Panc1 (cell line): ENCODE data around the gene SULT1E1.

Source experiments
- POLR2AphosphoS5 ChIP-seq: IDR thresholded peaks from 2 replicates; pipeline ENCODE4 v1.6.1; 2012; ENCODE audit warnings: mild to moderate bottlenecking, low read depth, low read length, moderate library complexity
- SIN3A ChIP-seq: IDR thresholded peaks from 2 replicates; pipeline ENCODE4 v1.6.1; 2012; ENCODE audit warnings: low read depth, mild to moderate bottlenecking, low read length, moderate library complexity, borderline replicate concordance; ENCODE audit not compliant: insufficient read depth
- TCF7L2 ChIP-seq: IDR thresholded peaks from 2 replicates; pipeline ENCODE4 v1.6.1; 2011; ENCODE audit warnings: mild to moderate bottlenecking, low read depth, low read length, inconsistent platforms
- TF ChIP-seq, protein P1 (sequence below): fragments of 450-650 bp; IDR thresholded peaks from 2 replicates; pipeline ENCODE4 v1.5.1; 2017; ENCODE audit warnings: mild to moderate bottlenecking
- TF ChIP-seq, protein P2 (sequence below), 2 experiments: IDR thresholded peaks; 2 replicates each; pipeline ENCODE4 v1.6.1; 2011 to 2012; ENCODE audit warnings: low read depth in 2 of 2, control low read depth in 1 of 2, low read length in 1 of 2, mild to moderate bottlenecking in 1 of 2, moderate library complexity in 1 of 2; ENCODE audit not compliant: insufficient read depth in 1 of 2

DNA sequence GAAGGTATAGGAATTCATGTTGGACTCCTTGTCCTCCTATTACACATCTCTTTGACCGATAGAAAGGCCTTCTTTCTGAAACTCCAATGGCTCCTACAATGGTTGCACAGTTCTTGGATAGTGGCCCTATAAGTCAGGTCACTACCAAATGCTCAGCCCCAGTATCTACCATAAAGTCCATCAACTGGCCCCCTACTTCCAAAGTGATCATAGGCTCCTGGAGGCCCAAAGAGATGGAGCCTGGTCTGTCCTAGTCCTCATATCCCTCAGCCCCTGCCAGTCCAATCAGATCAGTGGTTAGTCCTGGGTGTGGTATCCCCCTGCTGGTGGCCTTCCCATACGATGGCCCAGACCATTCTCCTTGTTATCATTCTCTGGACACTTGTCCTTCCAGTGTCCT lies 30.3 kb downstream of the SULT1E1 start:
- no peak for TF ChIP-seq SIN3A
- TF ChIP-seq, protein P1, sequence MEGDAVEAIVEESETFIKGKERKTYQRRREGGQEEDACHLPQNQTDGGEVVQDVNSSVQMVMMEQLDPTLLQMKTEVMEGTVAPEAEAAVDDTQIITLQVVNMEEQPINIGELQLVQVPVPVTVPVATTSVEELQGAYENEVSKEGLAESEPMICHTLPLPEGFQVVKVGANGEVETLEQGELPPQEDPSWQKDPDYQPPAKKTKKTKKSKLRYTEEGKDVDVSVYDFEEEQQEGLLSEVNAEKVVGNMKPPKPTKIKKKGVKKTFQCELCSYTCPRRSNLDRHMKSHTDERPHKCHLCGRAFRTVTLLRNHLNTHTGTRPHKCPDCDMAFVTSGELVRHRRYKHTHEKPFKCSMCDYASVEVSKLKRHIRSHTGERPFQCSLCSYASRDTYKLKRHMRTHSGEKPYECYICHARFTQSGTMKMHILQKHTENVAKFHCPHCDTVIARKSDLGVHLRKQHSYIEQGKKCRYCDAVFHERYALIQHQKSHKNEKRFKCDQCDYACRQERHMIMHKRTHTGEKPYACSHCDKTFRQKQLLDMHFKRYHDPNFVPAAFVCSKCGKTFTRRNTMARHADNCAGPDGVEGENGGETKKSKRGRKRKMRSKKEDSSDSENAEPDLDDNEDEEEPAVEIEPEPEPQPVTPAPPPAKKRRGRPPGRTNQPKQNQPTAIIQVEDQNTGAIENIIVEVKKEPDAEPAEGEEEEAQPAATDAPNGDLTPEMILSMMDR = no peak
- TF ChIP-seq POLR2AphosphoS5 = no peak
- TF ChIP-seq TCF7L2 = no peak
- TF ChIP-seq, protein P2, sequence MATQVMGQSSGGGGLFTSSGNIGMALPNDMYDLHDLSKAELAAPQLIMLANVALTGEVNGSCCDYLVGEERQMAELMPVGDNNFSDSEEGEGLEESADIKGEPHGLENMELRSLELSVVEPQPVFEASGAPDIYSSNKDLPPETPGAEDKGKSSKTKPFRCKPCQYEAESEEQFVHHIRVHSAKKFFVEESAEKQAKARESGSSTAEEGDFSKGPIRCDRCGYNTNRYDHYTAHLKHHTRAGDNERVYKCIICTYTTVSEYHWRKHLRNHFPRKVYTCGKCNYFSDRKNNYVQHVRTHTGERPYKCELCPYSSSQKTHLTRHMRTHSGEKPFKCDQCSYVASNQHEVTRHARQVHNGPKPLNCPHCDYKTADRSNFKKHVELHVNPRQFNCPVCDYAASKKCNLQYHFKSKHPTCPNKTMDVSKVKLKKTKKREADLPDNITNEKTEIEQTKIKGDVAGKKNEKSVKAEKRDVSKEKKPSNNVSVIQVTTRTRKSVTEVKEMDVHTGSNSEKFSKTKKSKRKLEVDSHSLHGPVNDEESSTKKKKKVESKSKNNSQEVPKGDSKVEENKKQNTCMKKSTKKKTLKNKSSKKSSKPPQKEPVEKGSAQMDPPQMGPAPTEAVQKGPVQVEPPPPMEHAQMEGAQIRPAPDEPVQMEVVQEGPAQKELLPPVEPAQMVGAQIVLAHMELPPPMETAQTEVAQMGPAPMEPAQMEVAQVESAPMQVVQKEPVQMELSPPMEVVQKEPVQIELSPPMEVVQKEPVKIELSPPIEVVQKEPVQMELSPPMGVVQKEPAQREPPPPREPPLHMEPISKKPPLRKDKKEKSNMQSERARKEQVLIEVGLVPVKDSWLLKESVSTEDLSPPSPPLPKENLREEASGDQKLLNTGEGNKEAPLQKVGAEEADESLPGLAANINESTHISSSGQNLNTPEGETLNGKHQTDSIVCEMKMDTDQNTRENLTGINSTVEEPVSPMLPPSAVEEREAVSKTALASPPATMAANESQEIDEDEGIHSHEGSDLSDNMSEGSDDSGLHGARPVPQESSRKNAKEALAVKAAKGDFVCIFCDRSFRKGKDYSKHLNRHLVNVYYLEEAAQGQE (IDR thresholded peaks at IDR 0.05; ENCODE audit: insufficient read depth in 1 of 2, low read depth in 2 of 2, low read length in 1 of 2) = no peak
